Measurements from ENCODE around the gene IST1.

Gene IST1

GRCh38 chr16:71963125-71963875 lies 68.0 kb downstream of the IST1 start:
- DNase-seq (ENCODE audit: low spot score): no peak

- no peak for DNase-seq (ENCODE audit: low spot score)
These were observed 69.9 kb downstream of the IST1 start for GRCh38 chr16:71965223-71965622.

- DNase-seq (ENCODE audit: low spot score): no peak
These were observed 71.6 kb downstream of the IST1 start for GRCh38 chr16:71966932-71967331.

GRCh38 chr16:71969353-71969752 lies 74.0 kb downstream of the IST1 start:
- no peak for DNase-seq (ENCODE audit: low spot score)

GRCh38 chr16:71971571-71971970 lies 76.2 kb downstream of the IST1 start:
- DNase-seq (ENCODE audit: low spot score): no peak

GRCh38 chr16:71972356-71972755 lies 77.0 kb downstream of the IST1 start:
- no peak for DNase-seq (ENCODE audit: low spot score)

GRCh38 chr16:71973001-71973400 lies 77.7 kb downstream of the IST1 start:
- no peak for DNase-seq (ENCODE audit: low spot score)

- DNase-seq (ENCODE audit: low spot score): no peak
These were observed 78.9 kb downstream of the IST1 start for GRCh38 chr16:71974068-71974818.

Measured in AG08395 (cell line).